K562 (cell line): ENCODE data around the gene JMY. TPM values are rescaled to one million over a fixed set of nuclear protein-coding genes. Genes with fewer than 3 reads are reported as not detected.

ENCODE experiments used
- ATAC-seq: fragments of 200-7000 bp; cut with Tn5 transposase; 3 replicates; pipeline ENCODE4 v1.9.1; 2020; ENCODE audit warnings: moderate library complexity
- BruUV-seq: library from RNA; stranded (reverse); fragments of 400-500 nt; replicated peaks from 2 replicates; lab custom pipeline; 2021; lab: Mats Ljungman, UMichigan
- CTCF ChIA-PET: fragments of 300-600 bp; formaldehyde crosslinking; extraction: SDS; loops from one replicate; lab custom pipeline; 2021; ENCODE audit warnings: low intra/inter-chr PET ratio; lab: Yijun Ruan, JAX
- POLR2A ChIA-PET: fragments of 300-600, 350-650 bp; sonication (Branson Sonifier 250); formaldehyde crosslinking; extraction: SDS; loops from one replicate; lab custom pipeline; 2021; ENCODE audit warnings: antibody characterized with exemption, inconsistent platforms; lab: Yijun Ruan, JAX
- DNase-seq, 4 experiments: peaks; one replicate each; pipeline versions ENCODE4 v3.0.0 to v3.0.0-alpha.2; 2011 to 2018; ENCODE audit warnings: low spot score in 3 of 4, mixed read lengths in 3 of 4; ENCODE audit errors: extremely low read depth in 1 of 4
- FAIRE-seq: peaks from 2 replicates; lab custom pipeline; 2011; peaks lifted over from hg19 to GRCh38; lab: Jason Lieb, UNC
- H2AFZ ChIP-seq: 2 replicates; pipeline ENCODE4 v1.6.0; 2011; ENCODE audit warnings: low read depth, low read length, control low read depth, inconsistent platforms
- H3K27ac ChIP-seq: fragments of 200-600 bp; 3 replicates; pipeline ENCODE4 v1.8.0; 2011; ENCODE audit warnings: low read depth, mild to moderate bottlenecking, control low read depth, inconsistent platforms, low read length, moderate library complexity, mixed read lengths; ENCODE audit errors: extremely low read depth
- H3K27me3 ChIP-seq, 2 experiments: fragments of 300-600 bp in 1 of 2; 2 replicates in 1 of 2; 3 replicates in 1 of 2; pipeline versions ENCODE4 v1.6.0 to v1.8.0; 2011; ENCODE audit warnings: inconsistent platforms in 2 of 2, low read length in 2 of 2, mild to moderate bottlenecking in 1 of 2, mixed read lengths in 1 of 2, moderate library complexity in 1 of 2; ENCODE audit not compliant: control insufficient read depth in 2 of 2, insufficient read depth in 2 of 2
- H3K36me3 ChIP-seq: fragments of 300-600 bp; 3 replicates; pipeline ENCODE4 v1.8.0; 2011; ENCODE audit warnings: mild to moderate bottlenecking, low read length, inconsistent platforms; ENCODE audit not compliant: control insufficient read depth, insufficient read depth
- H3K4me1 ChIP-seq, 2 experiments: fragments of 200-600 bp in 1 of 2; replicated peaks in 1 of 2; 2 replicates in 1 of 2; 3 replicates in 1 of 2; pipeline versions ENCODE4 v1.5.1 to v1.8.0; 2011; ENCODE audit warnings: inconsistent platforms in 2 of 2, low read length in 2 of 2, mild to moderate bottlenecking in 1 of 2, mixed read lengths in 1 of 2, moderate library complexity in 1 of 2; ENCODE audit not compliant: control insufficient read depth in 2 of 2, insufficient read depth in 2 of 2
- H3K4me2 ChIP-seq: 2 replicates; pipeline ENCODE4 v1.6.1; 2011; ENCODE audit warnings: low read length, control low read depth, inconsistent platforms, mixed read lengths; ENCODE audit not compliant: insufficient read depth
- H3K4me3 ChIP-seq: fragments of 200-600 bp; sonication (generic), shearing (Covaris generic); 2 replicates; pipeline ENCODE4 v1.5.1; 2016; ENCODE audit warnings: control low read depth, inconsistent platforms
- H3K79me2 ChIP-seq: fragments of 200-600 bp; 3 replicates; pipeline ENCODE4 v1.8.0; 2011; ENCODE audit warnings: low read length, inconsistent platforms; ENCODE audit not compliant: control insufficient read depth, insufficient read depth
- H3K9ac ChIP-seq, 2 experiments: 2 replicates each; pipeline versions ENCODE4 v1.6.0 to v1.6.1; 2011; ENCODE audit warnings: low read depth in 2 of 2, low read length in 2 of 2, control low read depth in 1 of 2, inconsistent platforms in 1 of 2, mild to moderate bottlenecking in 1 of 2, mixed read lengths in 1 of 2; ENCODE audit not compliant: insufficient read depth in 1 of 2
- H3K9me1 ChIP-seq: one replicate; pipeline ENCODE4 v1.6.0; 2011; ENCODE audit warnings: inconsistent platforms, mild to moderate bottlenecking, low read length, moderate library complexity; ENCODE audit not compliant: control insufficient read depth, insufficient read depth
- H3K9me3 ChIP-seq: replicated peaks from 2 replicates; pipeline ENCODE4 v1.5.1; 2011; ENCODE audit warnings: low read depth, low read length, inconsistent platforms; ENCODE audit not compliant: control insufficient read depth, insufficient read depth
- H4K20me1 ChIP-seq: replicated peaks from 2 replicates; pipeline ENCODE4 v1.6.1; 2011; ENCODE audit warnings: low read length, inconsistent platforms, mixed read lengths; ENCODE audit not compliant: control insufficient read depth, insufficient read depth
- ATF2 ChIP-seq: sonication (generic); formaldehyde crosslinking; IDR thresholded peaks from 2 replicates; pipeline ENCODE4 v1.8.1; 2022; ENCODE audit warnings: missing genetic modification reagents
- CBX1 ChIP-seq: sonication (generic); IDR thresholded peaks from 2 replicates; pipeline ENCODE4 v1.6.1; 2016; ENCODE audit warnings: antibody characterized with exemption, low read depth, mild to moderate bottlenecking
- GABPA ChIP-seq: fragments of 200-800 bp; sonication (Bioruptor generic); conservative IDR thresholded peaks from 2 replicates; pipeline ENCODE4 v1.6.1; 2016; ENCODE audit warnings: low read depth, missing genetic modification characterization, missing compliant biosample characterization
- GTF2E2 ChIP-seq: fragments of 200-800 bp; sonication (Bioruptor generic); IDR thresholded peaks from 2 replicates; pipeline ENCODE4 v1.6.1; 2016; ENCODE audit warnings: missing genetic modification characterization, missing compliant biosample characterization
- MTF1 ChIP-seq: fragments of 250-450 bp; sonication (Bioruptor Pico); IDR thresholded peaks from 2 replicates; pipeline ENCODE4 v1.9.0; 2021; ENCODE audit warnings: moderate library complexity, mild to moderate bottlenecking, inconsistent platforms, borderline replicate concordance
- NFYB ChIP-seq: IDR thresholded peaks from 2 replicates; pipeline ENCODE4 v1.6.1; 2011; ENCODE audit warnings: mild to moderate bottlenecking, moderate library complexity; ENCODE audit not compliant: insufficient read length; ENCODE audit errors: extremely low read depth
- NR2C1 ChIP-seq, 2 experiments: fragments of 450-650 bp; IDR thresholded peaks; 2 replicates each; pipeline ENCODE4 v1.6.1; 2017; ENCODE audit warnings: mild to moderate bottlenecking in 2 of 2, antibody characterized with exemption in 1 of 2, inconsistent platforms in 1 of 2, missing compliant biosample characterization in 1 of 2, missing genetic modification characterization in 1 of 2
- NRF1 ChIP-seq, 2 experiments: fragments of 450-650 bp; IDR thresholded peaks in 1 of 2; conservative IDR thresholded peaks in 1 of 2; 2 replicates each; pipeline ENCODE4 v1.6.1; 2014; ENCODE audit warnings: mild to moderate bottlenecking in 2 of 2
- SREBF2 ChIP-seq: sonication (generic); formaldehyde crosslinking; IDR thresholded peaks from 2 replicates; pipeline ENCODE4 v1.4.0; 2020; ENCODE audit warnings: mild to moderate bottlenecking, missing genetic modification reagents
- TAF1 ChIP-seq: IDR thresholded peaks from 2 replicates; pipeline ENCODE4 v1.6.1; 2011; ENCODE audit warnings: mild to moderate bottlenecking, low read length, moderate library complexity; ENCODE audit not compliant: insufficient read depth, control insufficient read depth, severe bottlenecking; ENCODE audit errors: extremely low read depth
- ZNF175 ChIP-seq: fragments of 200-800 bp; sonication (Bioruptor generic); IDR thresholded peaks from 2 replicates; pipeline ENCODE4 v1.6.1; 2016; ENCODE audit warnings: low read depth, mild to moderate bottlenecking, missing genetic modification characterization, missing compliant biosample characterization
- ZNF384 ChIP-seq: IDR thresholded peaks from 2 replicates; pipeline ENCODE4 v1.6.1; 2012; ENCODE audit warnings: low read depth, low read length, improper control_type of control experiment
- ZNF408 ChIP-seq: fragments of 250-450 bp; sonication (Bioruptor Pico); IDR thresholded peaks from 2 replicates; pipeline ENCODE4 v1.4.0; 2020; ENCODE audit warnings: low read depth, mild to moderate bottlenecking, moderate library complexity
- WGBS: fragments of 100-300 bp; shearing (Covaris generic); methylation state at CpG from one replicate; pipeline ENCODE4 v1.1.6; 2016; ENCODE audit warnings: low coverage, mixed read lengths; ENCODE audit not compliant: insufficient coverage; ENCODE audit errors: missing lambda C conversion rate; 5-methylcytosine and 5-hydroxymethylcytosine counted together
- in situ Hi-C: fragments of 300-500 bp; cut with MboI; formaldehyde crosslinking; loops from 4 replicates; pipeline ENCODE4 v1.15.0; 2018; ENCODE audit warnings: inconsistent platforms, mixed read lengths
- intact Hi-C: fragments of 100-400 bp; cut with micrococcal nuclease; formaldehyde crosslinking; loops from 2 replicates; pipeline ENCODE4 v1.14.2; 2022
- polyA plus RNA-seq, 8 experiments: library from polyadenylated mRNA; depleted of rRNA in 4 of 8; stranded (reverse) in 5 of 8; unstranded in 3 of 8; fragments of >200 nt; fragmentation: Nextera tagmentation in 2 of 8; fragmentation: Illumina TruSeq in 1 of 8; extraction: Ambion mirVana in 2 of 8; extraction: Trizol in 1 of 8; gene quantifications; 2 replicates each; pipeline versions ENCODE4 v1.2.1 to v1.2.3, GENCODE V29; 2011 to 2014; ENCODE audit warnings: inconsistent platforms in 1 of 8, missing spikeins in 1 of 8
- total RNA-seq, 7 experiments: library from RNA; depleted of rRNA in 6 of 7; stranded (reverse); fragments of >200 nt in 6 of 7; fragmentation: Illumina TruSeq in 2 of 7; extraction: Trizol in 2 of 7; gene quantifications; 2 replicates each; pipeline versions ENCODE4 v1.2.1 to v1.2.3, GENCODE V29; 2011 to 2021; ENCODE audit warnings: low replicate concordance in 1 of 7
- TF ChIP-seq, protein P1 (sequence below): sonication (generic); formaldehyde crosslinking; IDR thresholded peaks from 2 replicates; pipeline ENCODE4 v1.8.1; 2022; ENCODE audit warnings: missing genetic modification reagents
- TF ChIP-seq, protein P2 (sequence below): fragments of 450-650 bp; conservative IDR thresholded peaks from 2 replicates; pipeline ENCODE4 v1.6.1; 2016; ENCODE audit warnings: missing genetic modification characterization, low read depth, mild to moderate bottlenecking, control low read depth, missing compliant biosample characterization

The JMY gene
- total and polyA plus RNA-seq, 9 of the 15 experiments (the other 6 are each of a cell fraction or from before 2014, with no cell fraction given) = 1.1 to 5.5 (median 3.7) TPM

GRCh38 chr5:79329453-79329852 is 93.5 kb downstream of the JMY start:
- no peaks in the 10 kb centered on the region for H4K20me1 ChIP-seq
- H3K9me1 ChIP-seq = no peaks in the 10 kb centered on the region
- no peaks in the 10 kb centered on the region for H3K9me3 ChIP-seq
- no peaks in the 10 kb centered on the region for H3K79me2 ChIP-seq
- no peak overlapping the region for H3K9ac ChIP-seq
- CTCF ChIA-PET = no interaction called here
- H3K4me3 ChIP-seq = no peak overlapping the region
- 28% methylated on average over 4 of the region's 4 CpGs for WGBS
- no TSS peak for BruUV-seq
- ATAC-seq = no peak; the same call in 2 of the 3 replicates
- no peak overlapping the region for H2AFZ ChIP-seq
- H3K27me3 ChIP-seq = peaks cover 3 to 4% of the 10 kb centered on the region in 2 experiments; a peak in 1 of 5 replicates
- no peaks in the 10 kb centered on the region; a peak in 1 of 5 replicates for H3K4me1 ChIP-seq
- in situ Hi-C loops = no loop called here
- no peak overlapping the region for H3K27ac ChIP-seq
- no peak for DNase-seq
- TF ChIP-seq NRF1 (conservative IDR thresholded peaks at IDR 0.05 in 1 of 2, IDR thresholded peaks at IDR 0.05 in 1 of 2) (no peak), ZNF408 (CRISPR knock-in tag) (no peak), CBX1 (no peak), NR2C1 (IDR thresholded peaks at IDR 0.05) (no peak), NR2C1 (tag; IDR thresholded peaks at IDR 0.05) (no peak), ZNF384 (no peak), SREBF2 (CRISPR knock-in tag) (no peak), TAF1 (no peak), NFYB (no peak), GTF2E2 (tag) (no peak), GABPA (tag) (no peak), ZNF175 (CRISPR knock-in tag) (no peak), MTF1 (CRISPR knock-in tag) (no peak), ATF2 (CRISPR knock-in tag) (no peak)
- TF ChIP-seq, protein P1, sequence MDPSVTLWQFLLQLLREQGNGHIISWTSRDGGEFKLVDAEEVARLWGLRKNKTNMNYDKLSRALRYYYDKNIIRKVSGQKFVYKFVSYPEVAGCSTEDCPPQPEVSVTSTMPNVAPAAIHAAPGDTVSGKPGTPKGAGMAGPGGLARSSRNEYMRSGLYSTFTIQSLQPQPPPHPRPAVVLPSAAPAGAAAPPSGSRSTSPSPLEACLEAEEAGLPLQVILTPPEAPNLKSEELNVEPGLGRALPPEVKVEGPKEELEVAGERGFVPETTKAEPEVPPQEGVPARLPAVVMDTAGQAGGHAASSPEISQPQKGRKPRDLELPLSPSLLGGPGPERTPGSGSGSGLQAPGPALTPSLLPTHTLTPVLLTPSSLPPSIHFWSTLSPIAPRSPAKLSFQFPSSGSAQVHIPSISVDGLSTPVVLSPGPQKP (CRISPR knock-in tag) = no peak
- TF ChIP-seq, protein P2, sequence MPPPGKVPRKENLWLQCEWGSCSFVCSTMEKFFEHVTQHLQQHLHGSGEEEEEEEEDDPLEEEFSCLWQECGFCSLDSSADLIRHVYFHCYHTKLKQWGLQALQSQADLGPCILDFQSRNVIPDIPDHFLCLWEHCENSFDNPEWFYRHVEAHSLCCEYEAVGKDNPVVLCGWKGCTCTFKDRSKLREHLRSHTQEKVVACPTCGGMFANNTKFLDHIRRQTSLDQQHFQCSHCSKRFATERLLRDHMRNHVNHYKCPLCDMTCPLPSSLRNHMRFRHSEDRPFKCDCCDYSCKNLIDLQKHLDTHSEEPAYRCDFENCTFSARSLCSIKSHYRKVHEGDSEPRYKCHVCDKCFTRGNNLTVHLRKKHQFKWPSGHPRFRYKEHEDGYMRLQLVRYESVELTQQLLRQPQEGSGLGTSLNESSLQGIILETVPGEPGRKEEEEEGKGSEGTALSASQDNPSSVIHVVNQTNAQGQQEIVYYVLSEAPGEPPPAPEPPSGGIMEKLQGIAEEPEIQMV = no peak
- TF ChIP-seq, all 486 proteins: peak for 0
- intact Hi-C loops = no loop called here
- Histone ChIP-seq H3K36me3 (no peaks in the 10 kb centered on the region), H3K4me2 (no peak overlapping the region)
- no peak for FAIRE-seq
- POLR2A ChIA-PET = no interaction called here
